ENCODE data around the gene BEND7.

The BEND7 gene, protein sequence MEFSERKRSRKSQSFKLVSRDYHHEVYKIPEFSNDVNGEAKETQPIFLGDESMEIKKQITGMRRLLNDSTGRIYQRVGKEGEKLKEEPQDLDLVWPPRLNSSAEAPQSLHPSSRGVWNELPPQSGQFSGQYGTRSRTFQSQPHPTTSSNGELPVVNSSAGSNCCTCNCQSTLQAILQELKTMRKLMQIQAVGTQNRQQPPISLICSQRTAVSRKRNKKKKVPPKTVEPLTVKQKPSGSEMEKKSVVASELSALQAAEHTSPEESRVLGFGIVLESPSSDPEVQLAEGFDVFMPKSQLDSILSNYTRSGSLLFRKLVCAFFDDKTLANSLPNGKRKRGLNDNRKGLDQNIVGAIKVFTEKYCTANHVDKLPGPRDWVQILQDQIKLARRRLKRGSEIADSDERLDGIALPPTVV

DNA sequence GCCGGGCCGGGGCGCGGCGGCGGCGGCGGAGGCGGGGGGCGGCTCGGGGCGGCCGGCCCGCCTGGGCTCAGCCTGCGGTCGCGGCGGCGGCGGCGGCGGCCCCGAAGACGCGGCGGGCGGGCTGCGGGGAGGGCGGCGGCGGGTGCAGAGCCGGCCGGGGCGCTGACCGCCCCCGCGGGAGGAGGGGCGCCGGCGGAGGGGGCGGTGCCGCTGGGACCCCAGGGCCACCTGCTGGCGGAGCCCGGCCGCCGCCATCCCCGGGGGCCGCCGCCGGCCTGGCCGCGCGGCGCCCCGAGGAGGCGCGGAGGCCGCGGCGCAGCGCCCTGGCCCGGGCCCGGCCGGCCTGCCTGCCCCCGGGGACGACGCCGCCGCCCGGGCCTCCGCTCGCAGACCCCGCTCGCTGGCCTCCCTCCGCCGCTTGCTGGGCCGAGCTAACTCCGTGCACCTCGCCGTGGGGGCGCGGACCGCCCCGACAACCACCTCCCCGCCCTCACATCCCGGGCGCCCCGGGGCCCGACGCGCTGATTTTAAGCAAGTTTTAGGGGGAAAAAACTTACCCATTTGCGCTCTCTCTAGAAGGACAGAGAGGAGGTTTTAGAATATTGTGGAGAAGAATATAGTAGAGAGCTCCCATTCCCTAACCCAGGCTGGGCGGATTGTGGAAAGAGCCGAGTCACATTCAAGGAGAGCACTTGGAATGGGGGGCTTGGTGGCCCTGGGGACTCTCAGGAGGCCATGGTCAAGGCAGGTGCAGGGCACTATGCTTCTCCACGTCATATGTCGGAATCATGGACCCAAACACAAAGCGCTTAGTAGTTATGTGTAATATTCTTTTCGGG is at the start of gene BEND7:
TSS of gene BEND7 (minus strand) at position 140 of the 839 bp plus-strand sequence. CDS start 481 bp downstream, outside the sequence.
- Histone ChIP-seq H3K36me3 (ENCODE audit: control insufficient read depth in 5 of 5, insufficient read depth in 5 of 5, low read length in 5 of 5) (no peaks in the 10 kb centered on the region), H3K4me1 (ENCODE audit: control insufficient read depth in 5 of 5, insufficient read depth in 5 of 5, low read length in 5 of 5) (peaks cover 0 to 31% (median 21%) of the 10 kb centered on the region in 5 donors), H3K27me3 (ENCODE audit: control insufficient read depth in 5 of 5, insufficient read depth in 4 of 5, low read length in 5 of 5) (peaks cover 0 to 3% (median 0%) of the 10 kb centered on the region in 5 donors), H3K9me3 (ENCODE audit: control insufficient read depth in 5 of 5, low read length in 5 of 5) (no peaks in the 10 kb centered on the region), H3K9ac (ENCODE audit: low read length in 5 of 5) (peak within 1 kb of the TSS; percentile 57 to 86 (median 80)), H3K4me3 (ENCODE audit: low read depth in 1 of 5, low read length in 5 of 5) (peak within 1 kb of the TSS; percentile 66 to 79 (median 69)), H3K27ac (ENCODE audit: low read depth, low read length) (peak within 1 kb of the TSS; percentile 88)

DNA sequence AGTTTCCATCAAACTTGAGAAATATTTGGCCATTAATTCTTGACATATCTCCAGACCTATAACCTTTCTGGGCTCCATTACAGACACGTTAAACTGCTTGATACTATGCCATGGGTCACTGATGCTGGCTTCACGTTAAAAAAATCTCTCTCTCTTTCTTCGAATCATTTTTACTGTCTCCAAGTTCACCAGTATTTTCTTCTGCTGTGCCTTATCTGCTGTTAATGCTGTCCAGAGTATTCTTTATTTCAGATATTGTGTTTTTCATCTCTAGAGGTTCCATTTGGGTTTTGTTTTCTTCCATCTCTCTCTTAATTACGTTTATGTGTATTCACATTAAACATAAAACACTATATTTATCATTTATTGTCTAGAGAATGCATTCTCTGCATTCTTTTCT is 45.1 kb upstream of the BEND7 start:
- no peaks in the 10 kb centered on the region for H3K27me3 ChIP-seq (ENCODE audit: control insufficient read depth in 5 of 5, insufficient read depth in 4 of 5, low read length in 5 of 5)
- H3K9ac ChIP-seq (ENCODE audit: low read length in 5 of 5), result no peak overlapping the region
- H3K9me3 ChIP-seq (ENCODE audit: control insufficient read depth in 5 of 5, low read length in 5 of 5), result peaks cover 0 to 6% (median 0%) of the 10 kb centered on the region in 5 donors
- H3K4me1 ChIP-seq (ENCODE audit: control insufficient read depth in 5 of 5, insufficient read depth in 5 of 5, low read length in 5 of 5), result no peaks in the 10 kb centered on the region
- no peak overlapping the region for H3K4me3 ChIP-seq (ENCODE audit: low read depth in 1 of 5, low read length in 5 of 5)
- no peaks in the 10 kb centered on the region for H3K36me3 ChIP-seq (ENCODE audit: control insufficient read depth in 5 of 5, insufficient read depth in 5 of 5, low read length in 5 of 5)
- no peak overlapping the region for H3K27ac ChIP-seq (ENCODE audit: low read depth, low read length)

DNA sequence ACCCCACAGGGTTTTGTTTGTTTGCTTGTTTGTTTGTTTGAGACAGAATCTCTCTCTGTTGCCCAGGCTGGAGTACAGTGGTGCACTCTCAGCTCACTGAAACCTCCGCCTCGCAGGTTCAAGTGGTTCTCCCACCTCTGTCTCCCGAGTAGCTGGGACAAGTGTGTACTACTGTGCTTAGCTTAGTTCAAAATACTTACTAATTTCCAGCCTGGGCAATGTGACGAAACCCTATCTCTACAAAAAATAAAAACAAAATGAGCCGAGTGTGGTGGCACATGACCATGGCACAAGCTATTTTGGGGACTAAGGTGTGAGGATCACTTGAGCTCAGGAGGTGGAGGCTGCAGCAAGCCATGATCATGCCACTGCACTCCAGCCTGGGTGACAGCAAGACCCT is 42.7 kb upstream of the BEND7 start:
- H3K9ac ChIP-seq (ENCODE audit: low read length in 5 of 5), result no peak overlapping the region
- no peaks in the 10 kb centered on the region for H3K4me1 ChIP-seq (ENCODE audit: control insufficient read depth in 5 of 5, insufficient read depth in 5 of 5, low read length in 5 of 5)
- no peak overlapping the region for H3K4me3 ChIP-seq (ENCODE audit: low read depth in 1 of 5, low read length in 5 of 5)
- no peaks in the 10 kb centered on the region for H3K36me3 ChIP-seq (ENCODE audit: control insufficient read depth in 5 of 5, insufficient read depth in 5 of 5, low read length in 5 of 5)
- peaks cover 0 to 6% (median 0%) of the 10 kb centered on the region in 5 donors for H3K9me3 ChIP-seq (ENCODE audit: control insufficient read depth in 5 of 5, low read length in 5 of 5)
- no peaks in the 10 kb centered on the region for H3K27me3 ChIP-seq (ENCODE audit: control insufficient read depth in 5 of 5, insufficient read depth in 4 of 5, low read length in 5 of 5)
- no peak overlapping the region for H3K27ac ChIP-seq (ENCODE audit: low read depth, low read length)

DNA sequence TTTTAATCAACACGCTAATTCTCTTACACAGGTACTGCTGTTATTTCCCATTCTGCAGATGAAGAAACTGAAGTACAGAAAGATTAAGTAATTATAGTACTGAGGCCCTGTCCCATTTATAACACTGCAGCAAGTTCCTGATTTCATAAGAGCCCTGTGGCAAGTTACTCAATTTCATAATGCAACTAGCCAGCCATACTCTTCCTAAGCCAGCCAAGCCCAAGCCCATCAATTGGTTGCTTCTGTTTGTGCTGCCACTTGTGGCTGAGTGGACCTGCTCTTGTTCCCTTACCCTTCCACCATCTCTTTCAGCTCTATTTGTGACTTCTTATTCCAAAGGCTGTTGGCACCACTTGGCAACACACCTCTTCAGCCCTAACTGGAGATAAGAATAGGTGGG is 38.2 kb upstream of the BEND7 start:
- Histone ChIP-seq H3K36me3 (ENCODE audit: control insufficient read depth in 5 of 5, insufficient read depth in 5 of 5, low read length in 5 of 5) (no peaks in the 10 kb centered on the region), H3K9me3 (ENCODE audit: control insufficient read depth in 5 of 5, low read length in 5 of 5) (no peaks in the 10 kb centered on the region), H3K4me1 (ENCODE audit: control insufficient read depth in 5 of 5, insufficient read depth in 5 of 5, low read length in 5 of 5) (no peaks in the 10 kb centered on the region), H3K9ac (ENCODE audit: low read length in 5 of 5) (no peak overlapping the region), H3K4me3 (ENCODE audit: low read depth in 1 of 5, low read length in 5 of 5) (no peak overlapping the region), H3K27me3 (ENCODE audit: control insufficient read depth in 5 of 5, insufficient read depth in 4 of 5, low read length in 5 of 5) (no peaks in the 10 kb centered on the region), H3K27ac (ENCODE audit: low read depth, low read length) (no peak overlapping the region)

DNA sequence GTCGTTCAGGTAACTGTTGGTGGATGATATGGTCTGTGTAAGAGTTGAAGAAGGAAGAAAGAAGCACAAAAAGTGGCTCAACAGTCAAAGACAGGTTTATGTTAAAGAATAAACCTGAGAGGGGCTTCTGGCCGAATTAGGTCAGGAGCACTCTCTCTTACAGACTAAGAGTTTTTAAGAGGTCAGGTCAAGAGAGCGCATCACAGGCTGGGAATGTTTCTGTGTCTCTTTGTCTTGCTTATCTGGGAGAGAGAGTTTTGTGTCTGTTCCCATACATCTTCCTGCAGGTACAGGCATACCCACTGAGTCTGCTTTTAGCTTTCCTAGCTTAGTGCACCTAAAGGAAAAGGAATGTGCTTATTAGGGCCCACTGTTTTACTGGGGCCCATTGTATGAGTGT is 35.8 kb upstream of the BEND7 start:
- Histone ChIP-seq H3K27ac (ENCODE audit: low read depth, low read length) (no peak overlapping the region), H3K27me3 (ENCODE audit: control insufficient read depth in 5 of 5, insufficient read depth in 4 of 5, low read length in 5 of 5) (no peaks in the 10 kb centered on the region), H3K36me3 (ENCODE audit: control insufficient read depth in 5 of 5, insufficient read depth in 5 of 5, low read length in 5 of 5) (no peaks in the 10 kb centered on the region), H3K4me1 (ENCODE audit: control insufficient read depth in 5 of 5, insufficient read depth in 5 of 5, low read length in 5 of 5) (no peaks in the 10 kb centered on the region), H3K4me3 (ENCODE audit: low read depth in 1 of 5, low read length in 5 of 5) (no peak overlapping the region), H3K9me3 (ENCODE audit: control insufficient read depth in 5 of 5, low read length in 5 of 5) (no peaks in the 10 kb centered on the region), H3K9ac (ENCODE audit: low read length in 5 of 5) (no peak overlapping the region)

DNA sequence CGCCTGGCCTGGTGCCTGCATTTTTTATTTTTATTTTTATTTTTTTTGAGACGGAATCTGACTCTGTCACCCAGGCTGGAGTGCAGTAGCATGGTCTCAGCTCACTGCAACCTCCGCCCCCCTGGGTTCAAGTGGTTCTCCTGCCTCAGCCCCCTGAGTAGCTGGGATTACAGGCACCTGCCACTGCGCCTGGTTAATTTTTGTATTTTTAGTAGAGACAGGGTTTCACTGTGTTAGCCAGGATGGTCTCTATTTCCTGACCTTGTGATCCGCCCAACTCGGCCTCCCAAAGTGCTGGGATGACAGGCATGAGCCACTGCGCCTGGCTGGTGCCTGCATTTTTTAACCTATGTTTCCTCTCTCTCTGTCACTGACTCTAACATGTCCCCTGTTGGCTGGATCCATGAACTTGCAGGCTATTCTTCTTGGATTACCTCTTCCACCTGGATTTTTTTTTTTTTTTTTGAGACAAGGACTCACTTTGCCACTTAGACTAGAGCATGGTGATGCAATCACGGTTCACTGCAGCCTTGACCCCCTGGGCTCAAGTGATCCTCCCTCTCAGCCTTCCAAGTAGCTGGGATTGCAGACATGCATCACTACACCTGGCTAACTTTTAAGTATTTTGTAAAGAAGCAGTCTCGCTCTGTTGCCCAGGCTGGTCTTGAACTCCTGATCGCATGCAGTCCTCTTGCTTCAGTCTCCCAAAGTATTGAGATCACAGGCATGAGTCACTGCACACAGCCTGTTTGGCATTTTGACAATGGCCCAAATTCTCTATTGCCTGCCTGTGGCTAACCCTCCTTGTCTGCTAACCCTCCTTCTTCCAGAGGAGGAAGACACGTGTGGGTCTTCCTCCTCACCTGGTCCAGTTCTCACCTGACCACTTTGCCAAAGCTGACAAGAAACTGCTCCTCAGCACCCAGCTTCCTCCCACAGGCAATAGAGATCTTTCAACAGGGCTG is 34.9 kb upstream of the BEND7 start:
- no peaks in the 10 kb centered on the region for H3K9me3 ChIP-seq (ENCODE audit: control insufficient read depth in 5 of 5, low read length in 5 of 5)
- no peak overlapping the region for H3K27ac ChIP-seq (ENCODE audit: low read depth, low read length)
- no peaks in the 10 kb centered on the region for H3K4me1 ChIP-seq (ENCODE audit: control insufficient read depth in 5 of 5, insufficient read depth in 5 of 5, low read length in 5 of 5)
- no peak overlapping the region for H3K9ac ChIP-seq (ENCODE audit: low read length in 5 of 5)
- H3K27me3 ChIP-seq (ENCODE audit: control insufficient read depth in 5 of 5, insufficient read depth in 4 of 5, low read length in 5 of 5), result no peaks in the 10 kb centered on the region
- H3K4me3 ChIP-seq (ENCODE audit: low read depth in 1 of 5, low read length in 5 of 5), result no peak overlapping the region
- no peaks in the 10 kb centered on the region for H3K36me3 ChIP-seq (ENCODE audit: control insufficient read depth in 5 of 5, insufficient read depth in 5 of 5, low read length in 5 of 5)

DNA sequence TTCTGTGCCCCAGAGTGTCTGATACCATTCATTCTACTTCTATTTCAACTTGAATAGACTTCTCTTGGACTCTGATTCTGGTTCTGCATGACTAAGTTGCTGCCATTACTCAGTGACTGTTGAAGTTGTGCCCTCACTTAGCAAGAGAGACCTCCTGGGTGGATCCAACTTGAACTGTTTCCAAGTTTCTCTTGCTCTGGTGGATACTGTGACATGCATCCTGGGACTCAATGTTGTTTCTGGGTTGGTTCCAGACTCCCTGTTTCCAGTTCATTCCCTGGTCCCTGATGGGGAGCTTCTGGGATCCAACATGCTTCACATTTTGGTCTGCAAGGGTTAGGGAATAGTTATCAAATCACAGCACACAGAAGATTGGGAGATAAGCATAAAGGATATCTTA is 31.8 kb upstream of the BEND7 start:
- no peaks in the 10 kb centered on the region for H3K4me1 ChIP-seq (ENCODE audit: control insufficient read depth in 5 of 5, insufficient read depth in 5 of 5, low read length in 5 of 5)
- no peak overlapping the region for H3K9ac ChIP-seq (ENCODE audit: low read length in 5 of 5)
- H3K27ac ChIP-seq (ENCODE audit: low read depth, low read length), result no peak overlapping the region

DNA sequence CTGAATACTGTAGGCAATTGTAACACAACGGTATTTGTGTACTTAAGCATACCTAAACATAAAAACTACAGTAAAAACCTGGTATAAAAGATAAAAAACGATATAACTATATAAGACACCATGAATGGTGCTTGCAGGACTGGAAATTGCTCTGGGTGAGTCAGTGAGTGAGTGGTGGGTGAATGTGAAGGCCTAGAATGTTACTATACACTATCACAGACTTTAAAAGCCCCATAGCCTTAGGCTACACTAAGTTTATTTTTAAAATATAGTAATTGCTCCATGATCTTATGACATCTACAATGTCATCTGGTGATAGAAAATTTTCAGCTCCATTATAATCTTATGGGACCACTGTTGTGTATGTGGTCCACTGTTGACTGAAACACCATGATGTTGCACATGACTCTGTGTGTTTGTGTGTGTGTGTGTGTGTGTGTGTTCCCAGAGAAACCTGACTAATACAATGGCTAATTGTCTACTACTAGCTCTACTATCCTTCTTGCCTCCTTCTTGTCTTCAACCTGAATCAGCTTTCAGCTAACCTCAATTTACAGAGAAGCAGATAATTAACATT is 30.4 kb upstream of the BEND7 start:
- Histone ChIP-seq H3K27me3 (ENCODE audit: control insufficient read depth in 5 of 5, insufficient read depth in 4 of 5, low read length in 5 of 5) (no peaks in the 10 kb centered on the region), H3K4me1 (ENCODE audit: control insufficient read depth in 5 of 5, insufficient read depth in 5 of 5, low read length in 5 of 5) (no peaks in the 10 kb centered on the region), H3K9ac (ENCODE audit: low read length in 5 of 5) (no peak overlapping the region)

More for the DNA sequence above, 31.8 kb upstream of the BEND7 start:
- Histone ChIP-seq H3K4me3 (ENCODE audit: low read depth in 1 of 5, low read length in 5 of 5) (no peak overlapping the region), H3K36me3 (ENCODE audit: control insufficient read depth in 5 of 5, insufficient read depth in 5 of 5, low read length in 5 of 5) (no peaks in the 10 kb centered on the region), H3K27me3 (ENCODE audit: control insufficient read depth in 5 of 5, insufficient read depth in 4 of 5, low read length in 5 of 5) (no peaks in the 10 kb centered on the region), H3K9me3 (ENCODE audit: control insufficient read depth in 5 of 5, low read length in 5 of 5) (no peaks in the 10 kb centered on the region)

DNA sequence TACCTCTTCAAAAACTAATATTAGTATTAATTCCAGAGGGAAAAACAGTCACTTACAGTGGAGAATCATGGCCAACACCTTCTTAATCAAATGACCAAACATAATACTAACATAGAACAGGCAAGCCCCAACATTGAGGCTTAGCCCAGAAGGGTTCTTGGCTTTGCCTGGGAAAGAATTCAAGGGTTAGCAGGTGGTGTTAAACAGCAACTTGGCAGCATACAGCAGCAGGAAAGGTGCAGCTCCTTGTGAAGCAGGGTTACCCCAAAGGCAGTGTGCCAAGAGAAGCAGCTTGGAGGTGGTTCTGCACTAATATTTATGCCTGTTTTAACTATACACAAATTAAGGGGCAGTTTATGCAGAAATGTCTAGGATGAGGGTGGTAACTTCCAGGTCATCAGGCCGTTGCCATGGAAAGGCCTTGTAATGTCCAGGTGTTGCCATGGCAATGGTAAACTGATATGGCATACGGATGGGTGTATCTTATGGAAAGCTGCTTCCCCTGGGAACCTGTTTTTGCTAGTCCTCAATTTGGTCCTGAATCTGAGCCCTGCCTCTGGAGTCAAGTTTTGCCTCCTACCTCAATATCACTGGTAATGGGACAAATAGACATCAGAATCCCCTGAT is 27.2 kb upstream of the BEND7 start:
- Histone ChIP-seq H3K9me3 (ENCODE audit: control insufficient read depth in 5 of 5, low read length in 5 of 5) (peaks cover 0 to 3% (median 0%) of the 10 kb centered on the region in 5 donors), H3K27me3 (ENCODE audit: control insufficient read depth in 5 of 5, insufficient read depth in 4 of 5, low read length in 5 of 5) (no peaks in the 10 kb centered on the region), H3K36me3 (ENCODE audit: control insufficient read depth in 5 of 5, insufficient read depth in 5 of 5, low read length in 5 of 5) (no peaks in the 10 kb centered on the region), H3K4me1 (ENCODE audit: control insufficient read depth in 5 of 5, insufficient read depth in 5 of 5, low read length in 5 of 5) (no peaks in the 10 kb centered on the region), H3K4me3 (ENCODE audit: low read depth in 1 of 5, low read length in 5 of 5) (no peak overlapping the region), H3K9ac (ENCODE audit: low read length in 5 of 5) (no peak overlapping the region), H3K27ac (ENCODE audit: low read depth, low read length) (no peak overlapping the region)

More for the DNA sequence above, 30.4 kb upstream of the BEND7 start:
- Histone ChIP-seq H3K4me3 (ENCODE audit: low read depth in 1 of 5, low read length in 5 of 5) (no peak overlapping the region), H3K9me3 (ENCODE audit: control insufficient read depth in 5 of 5, low read length in 5 of 5) (no peaks in the 10 kb centered on the region), H3K36me3 (ENCODE audit: control insufficient read depth in 5 of 5, insufficient read depth in 5 of 5, low read length in 5 of 5) (no peaks in the 10 kb centered on the region), H3K27ac (ENCODE audit: low read depth, low read length) (no peak overlapping the region)
